Neutrophil (primary cell): ENCODE results near the gene SLC17A9.

Experiments used
- H3K27ac ChIP-seq: fragments of 200-600 bp; sonication (generic); 2 replicates; pipeline ENCODE4 v1.5.1; 2016; ENCODE audit warnings: mild to moderate bottlenecking, moderate library complexity
- H3K27me3 ChIP-seq: fragments of 200-600 bp; sonication (generic); 2 replicates; pipeline ENCODE4 v1.6.0; 2016; ENCODE audit warnings: mild to moderate bottlenecking
- H3K36me3 ChIP-seq: fragments of 200-600 bp; sonication (generic); 2 replicates; pipeline ENCODE4 v1.5.1; 2017
- H3K4me1 ChIP-seq, 2 experiments: fragments of 200-600 bp in 1 of 2; sonication (generic) in 1 of 2; 1 replicate in 1 of 2; 2 replicates in 1 of 2; pipeline versions ENCODE4 v1.5.1 to v1.6.1; 2013 to 2016; ENCODE audit warnings: low read depth in 1 of 2, low read length in 1 of 2, mild to moderate bottlenecking in 1 of 2, moderate library complexity in 1 of 2; ENCODE audit not compliant: control insufficient read depth in 1 of 2, insufficient read depth in 1 of 2
- H3K4me3 ChIP-seq, 2 experiments: fragments of 200-600 bp in 1 of 2; sonication (generic) in 1 of 2; 1 replicate in 1 of 2; 2 replicates in 1 of 2; pipeline ENCODE4 v1.5.1; 2013 to 2016; ENCODE audit warnings: low read depth in 1 of 2, low read length in 1 of 2, mild to moderate bottlenecking in 1 of 2, moderate library complexity in 1 of 2
- H3K9me3 ChIP-seq: fragments of 200-600 bp; sonication (generic); 2 replicates; pipeline ENCODE4 v1.5.1; 2016
- TF ChIP-seq, protein P1 (sequence below): fragments of 200-600 bp; sonication (generic); IDR thresholded peaks from 2 replicates; pipeline ENCODE4 v1.5.1; 2016; ENCODE audit warnings: antibody characterized with exemption

The SLC17A9 gene

DNA sequence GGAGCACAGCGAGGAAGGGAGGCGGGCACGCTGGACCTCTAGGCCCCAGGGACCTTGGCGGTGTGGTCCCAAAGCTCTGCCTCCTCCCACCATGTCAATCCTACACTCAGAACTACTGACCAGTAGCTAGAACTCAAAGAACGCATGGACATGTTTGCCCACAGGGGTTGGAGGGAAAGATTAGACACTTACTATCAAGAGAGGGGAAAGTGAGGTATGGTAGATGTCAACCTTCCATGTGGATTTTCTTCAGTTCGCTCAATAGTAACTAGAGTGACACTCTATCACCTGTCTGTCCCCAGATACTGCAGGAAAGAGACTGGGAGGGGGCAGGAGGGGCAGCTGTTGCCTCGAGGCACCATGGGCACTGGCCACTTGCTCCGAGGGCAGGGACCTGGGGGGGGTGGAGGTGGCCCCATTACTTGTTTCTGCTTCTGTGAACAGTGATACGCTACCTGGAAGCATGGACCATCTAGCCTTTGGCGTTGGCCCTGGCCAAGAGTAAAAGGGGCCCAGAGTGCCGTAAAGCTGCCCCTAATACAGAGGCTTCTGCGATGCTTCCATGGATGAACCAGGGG lies 25.3 kb upstream of the SLC17A9 start:
- Histone ChIP-seq H3K27me3 (no peaks in the 10 kb centered on the region), H3K4me3 (peak overlapping the region; percentile 93 to 95), H3K9me3 (no peaks in the 10 kb centered on the region), H3K27ac (peak overlapping the region; percentile 88), H3K4me1 (peaks cover 51 to 67% of the 10 kb centered on the region in 2 experiments), H3K36me3 (no peaks in the 10 kb centered on the region)
- TF ChIP-seq, protein P1, sequence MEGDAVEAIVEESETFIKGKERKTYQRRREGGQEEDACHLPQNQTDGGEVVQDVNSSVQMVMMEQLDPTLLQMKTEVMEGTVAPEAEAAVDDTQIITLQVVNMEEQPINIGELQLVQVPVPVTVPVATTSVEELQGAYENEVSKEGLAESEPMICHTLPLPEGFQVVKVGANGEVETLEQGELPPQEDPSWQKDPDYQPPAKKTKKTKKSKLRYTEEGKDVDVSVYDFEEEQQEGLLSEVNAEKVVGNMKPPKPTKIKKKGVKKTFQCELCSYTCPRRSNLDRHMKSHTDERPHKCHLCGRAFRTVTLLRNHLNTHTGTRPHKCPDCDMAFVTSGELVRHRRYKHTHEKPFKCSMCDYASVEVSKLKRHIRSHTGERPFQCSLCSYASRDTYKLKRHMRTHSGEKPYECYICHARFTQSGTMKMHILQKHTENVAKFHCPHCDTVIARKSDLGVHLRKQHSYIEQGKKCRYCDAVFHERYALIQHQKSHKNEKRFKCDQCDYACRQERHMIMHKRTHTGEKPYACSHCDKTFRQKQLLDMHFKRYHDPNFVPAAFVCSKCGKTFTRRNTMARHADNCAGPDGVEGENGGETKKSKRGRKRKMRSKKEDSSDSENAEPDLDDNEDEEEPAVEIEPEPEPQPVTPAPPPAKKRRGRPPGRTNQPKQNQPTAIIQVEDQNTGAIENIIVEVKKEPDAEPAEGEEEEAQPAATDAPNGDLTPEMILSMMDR = no peak

- TF ChIP-seq, protein P1 = no peak
- H3K9me3 ChIP-seq = no peaks in the 10 kb centered on the region
- H3K36me3 ChIP-seq = no peaks in the 10 kb centered on the region
- peak overlapping the region; percentile 69 to 91 for H3K4me3 ChIP-seq
- no peaks in the 10 kb centered on the region for H3K27me3 ChIP-seq
- H3K27ac ChIP-seq = peak overlapping the region; percentile 88
- H3K4me1 ChIP-seq = peaks cover 51 to 56% of the 10 kb centered on the region in 2 experiments
Observed at GRCh38 chr20:62928246-62928939, 24.1 kb upstream of the SLC17A9 start.

GRCh38 chr20:62929051-62929538 lies 23.4 kb upstream of the SLC17A9 start:
- TF ChIP-seq, protein P1 = no peak
- no peaks in the 10 kb centered on the region for H3K27me3 ChIP-seq
- no peaks in the 10 kb centered on the region for H3K36me3 ChIP-seq
- H3K4me3 ChIP-seq = peak overlapping the region; percentile 69 to 91
- H3K27ac ChIP-seq = peak overlapping the region; percentile 88
- H3K4me1 ChIP-seq = peaks cover 46 to 49% of the 10 kb centered on the region in 2 experiments
- H3K9me3 ChIP-seq = no peaks in the 10 kb centered on the region

DNA sequence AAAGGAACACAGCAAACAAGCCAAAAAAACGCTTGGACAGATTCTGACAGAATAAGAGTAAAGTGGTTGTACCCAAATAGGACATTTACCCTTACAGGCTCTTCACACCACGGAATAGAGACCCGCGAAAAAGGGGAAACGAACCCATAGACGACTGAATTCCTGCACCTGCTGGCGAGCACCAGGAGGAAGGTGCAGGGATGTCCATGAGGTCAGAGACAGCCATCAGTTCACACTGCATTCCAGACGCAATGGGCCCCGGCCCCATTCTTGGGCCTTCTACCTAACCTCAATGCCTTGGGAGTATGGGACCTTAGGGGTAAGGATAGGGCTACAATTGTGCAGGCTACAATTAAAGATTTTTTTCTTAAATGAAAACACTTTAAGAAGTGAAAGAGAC lies 21.0 kb upstream of the SLC17A9 start:
- Histone ChIP-seq H3K4me1 (peaks cover 28 to 35% of the 10 kb centered on the region in 2 experiments), H3K27me3 (no peaks in the 10 kb centered on the region), H3K9me3 (no peaks in the 10 kb centered on the region), H3K27ac (no peak overlapping the region), H3K36me3 (no peaks in the 10 kb centered on the region), H3K4me3 (no peak overlapping the region)
- TF ChIP-seq, protein P1 = no peak

DNA sequence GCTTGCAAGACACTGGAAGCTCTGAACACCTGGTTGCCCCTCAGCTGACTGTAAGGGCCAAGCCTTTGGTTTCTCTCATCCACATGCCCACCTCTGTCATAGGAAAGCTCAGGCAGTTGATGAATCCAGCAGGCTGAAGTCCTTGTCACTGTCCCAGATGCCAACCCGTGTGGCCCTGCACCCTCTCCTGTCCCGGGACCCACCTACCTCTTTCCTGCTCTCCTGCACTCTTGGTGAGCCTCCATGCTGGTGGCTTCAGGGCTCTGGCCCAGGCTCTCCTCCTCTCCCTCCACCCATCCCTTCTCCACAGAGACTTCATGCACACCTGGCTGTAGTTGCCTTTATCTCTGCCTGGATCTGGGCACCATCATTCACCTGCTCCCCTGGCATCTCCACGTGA lies 18.5 kb upstream of the SLC17A9 start:
- Histone ChIP-seq H3K9me3 (no peaks in the 10 kb centered on the region), H3K27me3 (no peaks in the 10 kb centered on the region), H3K4me1 (peaks cover 21 to 30% of the 10 kb centered on the region in 2 experiments), H3K27ac (no peak overlapping the region), H3K4me3 (no peak overlapping the region), H3K36me3 (no peaks in the 10 kb centered on the region)
- TF ChIP-seq, protein P1 = no peak
